ENCODE measurements around the gene GMCL2. TPM values are rescaled to one million over a fixed set of nuclear protein-coding genes. Genes with fewer than 3 reads are reported as not detected.

The GMCL2 gene
- total RNA-seq, 3 donors from 2014 or later, result not detected

GRCh38 chr5:178209334-178210072 is 22.3 kb upstream of the GMCL2 start:
- no peak for TF ChIP-seq POLR2AphosphoS5 (IDR thresholded peaks at IDR 0.05)
- no peak for TF ChIP-seq POLR2A (IDR thresholded peaks at IDR 0.05)
- TF ChIP-seq CTCF (IDR thresholded peaks at IDR 0.05), result no peak
- Histone ChIP-seq H3K9me3 (no peaks in the 10 kb centered on the region), H3K36me3 (peaks cover 29% of the 10 kb centered on the region), H3K27me3 (no peaks in the 10 kb centered on the region), H3K27ac (no peak overlapping the region), H3K4me1 (peaks cover 11 to 29% of the 10 kb centered on the region in 2 donors), H3K4me3 (no peak overlapping the region)
- peak in 1 of 2 donors; percentile 38 for DNase-seq (ENCODE audit: low spot score in 2 of 2)
- intact Hi-C loops (cut with DNase I; ENCODE audit: low total_unique reads), result no loop called here

- TF ChIP-seq POLR2A (IDR thresholded peaks at IDR 0.05), result no peak
- TF ChIP-seq POLR2AphosphoS5 (IDR thresholded peaks at IDR 0.05), result no peak
- no peak for TF ChIP-seq CTCF (IDR thresholded peaks at IDR 0.05)
- Histone ChIP-seq H3K9me3 (no peaks in the 10 kb centered on the region), H3K36me3 (peaks cover 29% of the 10 kb centered on the region), H3K27ac (no peak overlapping the region), H3K27me3 (no peaks in the 10 kb centered on the region), H3K4me1 (peaks cover 11 to 28% of the 10 kb centered on the region in 2 donors), H3K4me3 (no peak overlapping the region)
- DNase-seq (ENCODE audit: low spot score in 2 of 2), result peak in 1 of 2 donors; percentile 12
- intact Hi-C loops (cut with DNase I; ENCODE audit: low total_unique reads), result no loop called here
Observed at GRCh38 chr5:178208540-178209227, 21.5 kb upstream of the GMCL2 start.

DNA sequence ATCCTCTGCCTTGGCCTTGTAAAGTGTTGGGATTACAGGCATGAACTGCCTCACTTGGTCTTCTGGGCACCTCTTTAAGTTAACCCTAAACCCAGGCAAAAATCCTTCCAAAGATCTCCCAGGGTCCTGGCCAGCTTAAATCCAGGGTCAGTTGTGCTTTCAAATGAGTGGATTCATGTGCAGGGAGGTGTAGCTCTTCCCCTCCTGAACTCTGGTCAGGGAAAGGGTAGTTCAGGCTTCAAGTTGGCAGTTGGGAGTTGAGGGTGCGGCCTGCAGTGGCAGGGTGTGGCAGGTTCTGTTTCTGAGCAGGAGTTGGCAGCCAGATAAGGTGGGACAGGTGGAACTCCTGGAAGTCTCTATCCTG is 20.7 kb upstream of the GMCL2 start:
- Histone ChIP-seq H3K27me3 (no peaks in the 10 kb centered on the region), H3K36me3 (peaks cover 29% of the 10 kb centered on the region), H3K4me1 (peaks cover 11 to 21% of the 10 kb centered on the region in 2 donors), H3K27ac (no peak overlapping the region), H3K4me3 (no peak overlapping the region), H3K9me3 (no peaks in the 10 kb centered on the region)
- peak in 1 of 2 donors; percentile 9 for DNase-seq (ENCODE audit: low spot score in 2 of 2)
- intact Hi-C loops (cut with DNase I; ENCODE audit: low total_unique reads), result no loop called here
- TF ChIP-seq POLR2AphosphoS5 (IDR thresholded peaks at IDR 0.05) (no peak), CTCF (IDR thresholded peaks at IDR 0.05) (no peak), POLR2A (IDR thresholded peaks at IDR 0.05) (no peak)

DNA sequence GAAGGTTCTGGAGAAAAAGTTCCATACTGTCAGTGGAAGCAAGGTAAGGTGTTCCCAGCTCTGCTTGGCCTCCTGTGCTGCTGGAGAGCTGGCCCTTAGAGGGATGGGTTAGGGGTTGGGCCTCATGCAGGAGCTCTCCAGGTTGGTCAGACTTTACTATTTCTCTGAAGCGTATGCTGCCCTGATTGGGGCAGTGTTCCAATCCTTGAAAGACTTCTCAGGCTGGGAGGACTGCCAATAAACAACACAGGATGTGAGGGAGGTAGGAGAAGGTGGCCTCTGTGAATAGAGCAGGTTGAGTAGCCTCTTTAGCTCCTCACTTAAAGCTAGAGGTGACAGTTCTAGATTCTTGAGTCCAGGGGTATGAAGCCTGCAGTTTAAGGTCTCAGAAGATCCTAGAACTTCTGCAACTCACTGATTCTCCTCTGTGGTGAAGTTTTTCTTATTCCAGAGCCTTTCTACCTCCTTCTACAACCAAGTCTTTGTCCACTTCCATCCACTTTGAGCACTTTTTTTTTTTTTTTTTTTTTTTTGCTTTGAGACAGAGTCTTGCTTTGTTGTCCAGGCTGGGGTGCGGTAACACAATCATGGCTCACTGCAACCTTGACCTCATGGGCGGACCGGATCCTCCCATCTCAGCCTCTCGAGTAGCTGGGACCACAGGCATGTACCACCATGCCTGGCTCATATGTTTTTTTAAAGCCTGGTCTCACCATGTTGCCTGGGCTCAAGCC is 20.2 kb upstream of the GMCL2 start:
- Histone ChIP-seq H3K27ac (peak overlapping the region in 1 of 2 donors; percentile 40), H3K4me1 (peaks cover 11 to 17% of the 10 kb centered on the region in 2 donors), H3K4me3 (peak overlapping the region in 1 of 3 donors; percentile 88), H3K36me3 (peaks cover 29% of the 10 kb centered on the region), H3K9me3 (no peaks in the 10 kb centered on the region), H3K27me3 (no peaks in the 10 kb centered on the region)
- intact Hi-C loops (cut with DNase I; ENCODE audit: low total_unique reads), result no loop called here
- TF ChIP-seq CTCF (IDR thresholded peaks at IDR 0.05) (no peak), POLR2A (IDR thresholded peaks at IDR 0.05) (no peak), POLR2AphosphoS5 (IDR thresholded peaks at IDR 0.05) (no peak)
- DNase-seq (ENCODE audit: low spot score in 2 of 2), result peak; percentile 58 to 59
